LNCAP (cell line): Measurements from ENCODE around the gene NEURL3.

Experiments used
- TF ChIP-seq, protein P1 (sequence below): fragments of 450-650 bp; IDR thresholded peaks from 2 replicates; pipeline ENCODE4 v1.5.1; 2017; ENCODE audit warnings: mild to moderate bottlenecking

NEURL3 gene

DNA sequence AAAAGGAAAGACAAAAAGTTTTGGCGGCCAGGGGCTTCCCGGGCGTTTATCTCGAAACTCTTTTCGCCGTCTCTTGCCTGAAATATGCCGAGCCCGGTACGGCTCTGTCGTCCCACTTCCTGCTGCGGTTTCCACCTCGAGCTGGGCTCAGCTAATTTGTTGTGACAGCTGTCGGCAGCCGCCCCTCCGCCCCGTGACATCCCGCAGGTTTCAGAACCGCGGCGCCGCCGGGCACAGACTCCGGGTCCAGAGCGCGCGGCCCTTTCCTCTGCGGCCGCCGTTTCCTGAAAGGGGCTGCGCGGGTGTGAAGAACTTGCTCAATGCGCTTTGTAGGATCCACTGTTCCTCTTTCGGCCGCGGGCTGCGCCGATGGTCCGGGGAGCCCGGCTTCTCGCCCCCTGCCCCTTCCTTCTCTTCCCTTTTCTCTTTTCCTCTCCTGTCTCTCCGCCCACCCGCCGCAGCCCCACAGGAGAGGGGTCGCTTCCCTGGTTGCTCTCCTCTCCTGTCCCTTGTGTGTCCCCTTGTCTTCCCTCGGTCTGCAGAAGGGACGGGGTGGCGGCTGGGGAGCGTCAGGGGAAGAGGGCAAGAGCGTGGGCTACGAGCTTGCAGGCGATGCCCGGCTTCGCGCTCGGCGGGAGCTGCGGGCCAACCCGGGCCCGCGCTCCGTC lies 32.0 kb upstream of the NEURL3 start:
- TF ChIP-seq, protein P1, sequence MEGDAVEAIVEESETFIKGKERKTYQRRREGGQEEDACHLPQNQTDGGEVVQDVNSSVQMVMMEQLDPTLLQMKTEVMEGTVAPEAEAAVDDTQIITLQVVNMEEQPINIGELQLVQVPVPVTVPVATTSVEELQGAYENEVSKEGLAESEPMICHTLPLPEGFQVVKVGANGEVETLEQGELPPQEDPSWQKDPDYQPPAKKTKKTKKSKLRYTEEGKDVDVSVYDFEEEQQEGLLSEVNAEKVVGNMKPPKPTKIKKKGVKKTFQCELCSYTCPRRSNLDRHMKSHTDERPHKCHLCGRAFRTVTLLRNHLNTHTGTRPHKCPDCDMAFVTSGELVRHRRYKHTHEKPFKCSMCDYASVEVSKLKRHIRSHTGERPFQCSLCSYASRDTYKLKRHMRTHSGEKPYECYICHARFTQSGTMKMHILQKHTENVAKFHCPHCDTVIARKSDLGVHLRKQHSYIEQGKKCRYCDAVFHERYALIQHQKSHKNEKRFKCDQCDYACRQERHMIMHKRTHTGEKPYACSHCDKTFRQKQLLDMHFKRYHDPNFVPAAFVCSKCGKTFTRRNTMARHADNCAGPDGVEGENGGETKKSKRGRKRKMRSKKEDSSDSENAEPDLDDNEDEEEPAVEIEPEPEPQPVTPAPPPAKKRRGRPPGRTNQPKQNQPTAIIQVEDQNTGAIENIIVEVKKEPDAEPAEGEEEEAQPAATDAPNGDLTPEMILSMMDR = no peak

GRCh38 chr2:96536445-96537065 lies 31.4 kb upstream of the NEURL3 start, which contains the start of gene ARID5A:
Gene ARID5A, plus strand, starts transcription at chr2:96536752. Its CDS starts 75 bp downstream, at chr2:96536827.
- TF ChIP-seq, protein P1 = no peak

GRCh38 chr2:96535331-96535730 lies 30.2 kb upstream of the NEURL3 start:
- TF ChIP-seq, protein P1 = no peak

DNA sequence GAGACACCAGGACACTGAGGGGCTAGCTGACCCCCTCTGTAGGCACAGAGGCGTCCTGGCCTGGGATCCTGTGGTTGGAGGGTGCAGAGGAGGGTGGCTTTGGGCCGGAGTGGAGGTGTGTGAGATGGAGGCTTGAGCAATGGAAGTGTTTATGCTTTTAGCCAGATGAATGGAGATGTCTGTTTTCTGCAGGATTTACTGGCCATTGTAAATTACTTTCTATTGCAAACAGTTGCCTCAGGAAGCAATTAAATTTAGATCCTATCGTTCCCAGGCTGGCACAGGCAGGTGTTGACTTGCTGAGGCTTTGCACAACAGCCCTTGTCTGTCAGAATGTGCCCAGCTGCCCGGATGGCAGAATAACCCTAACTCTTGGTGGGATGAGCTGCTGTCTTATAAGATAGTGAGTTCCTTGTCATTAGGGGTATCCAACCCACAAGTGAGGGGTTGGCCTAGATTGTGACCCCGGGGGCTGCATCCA lies 29.6 kb upstream of the NEURL3 start:
- TF ChIP-seq, protein P1 = no peak

- TF ChIP-seq, protein P1 = no peak
These were observed 29.0 kb upstream of the NEURL3 start for GRCh38 chr2:96534141-96534540.

DNA sequence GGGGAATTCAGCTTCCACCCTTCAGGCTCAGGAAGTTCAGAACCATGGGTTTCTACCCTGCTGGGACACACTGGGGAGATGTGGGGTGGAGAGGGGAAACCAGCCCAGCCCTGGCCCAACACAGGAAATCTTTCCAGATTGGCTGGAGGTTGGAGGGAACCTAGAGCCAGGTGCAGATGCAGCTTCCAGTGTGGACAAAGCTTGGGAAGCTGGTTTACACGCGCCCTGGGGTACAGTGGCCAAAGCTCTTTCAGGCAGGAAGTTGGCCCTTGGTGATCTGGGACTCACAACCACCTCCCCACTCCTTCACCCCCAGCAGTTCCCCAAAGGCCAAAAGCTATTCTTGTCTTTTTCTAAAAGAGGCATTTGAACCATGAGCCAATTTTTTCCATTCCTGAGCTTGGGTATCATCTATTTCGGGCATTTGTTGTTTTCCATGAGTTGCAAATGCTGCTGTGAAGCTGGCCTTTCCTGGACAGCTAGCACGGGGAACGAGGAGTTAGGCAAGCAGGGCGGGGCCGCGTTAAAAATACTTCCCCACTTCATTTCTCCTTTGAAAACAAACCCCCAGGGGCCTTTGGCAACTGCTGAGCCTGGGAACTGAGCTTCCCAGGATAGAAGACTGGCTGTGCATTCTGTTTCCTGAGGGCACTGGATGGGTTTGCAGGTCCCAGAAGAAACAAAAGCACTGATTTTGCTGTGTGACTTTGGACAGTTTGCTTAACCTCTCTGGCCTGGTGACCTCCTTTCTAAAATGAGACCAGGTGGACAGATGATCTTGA lies 28.3 kb upstream of the NEURL3 start:
- TF ChIP-seq, protein P1 = no peak

DNA sequence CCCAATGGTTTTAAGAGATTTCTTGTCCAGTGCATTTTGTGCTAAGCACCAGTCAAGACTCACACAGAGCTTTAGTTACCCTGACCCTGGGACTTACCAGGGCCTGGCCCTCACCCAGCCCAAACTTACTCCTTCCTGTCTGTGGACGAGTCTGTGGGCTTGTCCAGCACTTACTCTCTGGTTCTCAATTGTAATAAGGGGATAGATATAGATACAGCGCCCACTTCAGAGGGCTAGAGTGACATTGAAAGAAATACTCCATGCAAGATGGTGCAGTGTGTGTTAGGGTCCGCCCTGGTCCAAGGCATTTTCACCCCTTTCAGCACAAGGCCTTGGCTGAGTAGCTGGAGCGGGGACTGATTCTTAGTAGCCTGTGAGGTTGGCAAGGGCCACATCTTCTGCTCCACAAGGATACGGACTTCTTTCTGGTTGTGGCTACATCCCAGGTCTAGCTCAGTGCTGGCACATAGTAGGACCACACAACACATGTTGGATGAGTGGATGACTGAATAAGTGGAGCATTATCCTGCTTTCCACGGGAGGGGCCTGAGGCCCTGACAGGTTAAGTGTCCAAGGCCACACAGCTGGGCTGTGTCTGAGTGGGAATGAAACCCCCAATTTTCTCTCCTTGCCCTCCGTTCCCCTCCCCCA lies 27.6 kb upstream of the NEURL3 start:
- TF ChIP-seq, protein P1 = no peak
